ENCODE measurements around the gene SCAMP2. TPM values are rescaled to one million over a fixed set of nuclear protein-coding genes. Genes with fewer than 3 reads are reported as not detected.

The SCAMP2 gene

Small RNA genes lying within 50 kb of the gene (small RNA-seq; reads per million reads assigned to genes)
- gene CPLX3 (ENCODE audit: low read depth), result not detected
- 1.7 reads per million for gene MIR6882 (ENCODE audit: low read depth)

Measured in mesenchymal stem cell (in vitro differentiated cells and primary cell).